Measurements from ENCODE around the gene DBNL. TPM values are rescaled to one million over a fixed set of nuclear protein-coding genes. Genes with fewer than 3 reads are reported as not detected.

Gene DBNL
- total and polyA plus RNA-seq, 2 of the 13 experiments (the other 11 are each of a cell fraction or from before 2014, with no cell fraction given): 20.8 to 35.1 TPM

DNA sequence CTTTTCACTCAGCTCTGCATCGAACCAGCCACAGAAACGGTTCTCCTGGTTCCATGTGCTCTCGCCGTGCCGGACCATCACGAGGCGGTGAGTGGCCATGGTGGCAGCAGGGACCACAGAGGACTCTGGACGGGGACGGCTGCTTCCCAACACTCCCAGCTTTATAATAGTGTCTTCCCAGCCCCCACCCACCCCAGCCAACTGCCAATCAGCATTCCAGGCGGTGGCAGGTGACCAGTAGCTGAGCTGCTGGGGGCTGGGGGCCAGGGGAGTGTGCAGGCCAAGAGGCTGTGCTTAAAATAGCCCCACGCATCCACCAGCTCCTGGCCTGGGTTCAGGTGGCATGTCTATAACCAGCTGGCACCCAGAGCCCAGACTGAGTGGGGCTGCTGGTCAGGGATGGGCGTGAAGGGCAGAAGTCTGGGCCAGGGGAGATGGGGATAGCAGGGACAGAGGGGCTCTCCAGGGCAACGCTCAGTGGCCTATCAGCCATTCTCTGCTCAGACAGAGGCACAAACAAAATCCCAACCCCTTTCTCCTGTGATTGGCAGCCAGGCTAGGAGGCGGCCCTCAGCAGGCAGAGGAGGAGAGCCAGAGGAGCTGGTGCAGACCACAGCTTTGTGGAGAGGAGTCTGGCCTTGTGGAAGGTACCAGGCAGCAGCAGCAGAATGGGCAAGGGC lies 21.1 kb downstream of the DBNL start, which contains the start of gene PGAM2 (continued):
- TF ChIP-seq, protein P1, sequence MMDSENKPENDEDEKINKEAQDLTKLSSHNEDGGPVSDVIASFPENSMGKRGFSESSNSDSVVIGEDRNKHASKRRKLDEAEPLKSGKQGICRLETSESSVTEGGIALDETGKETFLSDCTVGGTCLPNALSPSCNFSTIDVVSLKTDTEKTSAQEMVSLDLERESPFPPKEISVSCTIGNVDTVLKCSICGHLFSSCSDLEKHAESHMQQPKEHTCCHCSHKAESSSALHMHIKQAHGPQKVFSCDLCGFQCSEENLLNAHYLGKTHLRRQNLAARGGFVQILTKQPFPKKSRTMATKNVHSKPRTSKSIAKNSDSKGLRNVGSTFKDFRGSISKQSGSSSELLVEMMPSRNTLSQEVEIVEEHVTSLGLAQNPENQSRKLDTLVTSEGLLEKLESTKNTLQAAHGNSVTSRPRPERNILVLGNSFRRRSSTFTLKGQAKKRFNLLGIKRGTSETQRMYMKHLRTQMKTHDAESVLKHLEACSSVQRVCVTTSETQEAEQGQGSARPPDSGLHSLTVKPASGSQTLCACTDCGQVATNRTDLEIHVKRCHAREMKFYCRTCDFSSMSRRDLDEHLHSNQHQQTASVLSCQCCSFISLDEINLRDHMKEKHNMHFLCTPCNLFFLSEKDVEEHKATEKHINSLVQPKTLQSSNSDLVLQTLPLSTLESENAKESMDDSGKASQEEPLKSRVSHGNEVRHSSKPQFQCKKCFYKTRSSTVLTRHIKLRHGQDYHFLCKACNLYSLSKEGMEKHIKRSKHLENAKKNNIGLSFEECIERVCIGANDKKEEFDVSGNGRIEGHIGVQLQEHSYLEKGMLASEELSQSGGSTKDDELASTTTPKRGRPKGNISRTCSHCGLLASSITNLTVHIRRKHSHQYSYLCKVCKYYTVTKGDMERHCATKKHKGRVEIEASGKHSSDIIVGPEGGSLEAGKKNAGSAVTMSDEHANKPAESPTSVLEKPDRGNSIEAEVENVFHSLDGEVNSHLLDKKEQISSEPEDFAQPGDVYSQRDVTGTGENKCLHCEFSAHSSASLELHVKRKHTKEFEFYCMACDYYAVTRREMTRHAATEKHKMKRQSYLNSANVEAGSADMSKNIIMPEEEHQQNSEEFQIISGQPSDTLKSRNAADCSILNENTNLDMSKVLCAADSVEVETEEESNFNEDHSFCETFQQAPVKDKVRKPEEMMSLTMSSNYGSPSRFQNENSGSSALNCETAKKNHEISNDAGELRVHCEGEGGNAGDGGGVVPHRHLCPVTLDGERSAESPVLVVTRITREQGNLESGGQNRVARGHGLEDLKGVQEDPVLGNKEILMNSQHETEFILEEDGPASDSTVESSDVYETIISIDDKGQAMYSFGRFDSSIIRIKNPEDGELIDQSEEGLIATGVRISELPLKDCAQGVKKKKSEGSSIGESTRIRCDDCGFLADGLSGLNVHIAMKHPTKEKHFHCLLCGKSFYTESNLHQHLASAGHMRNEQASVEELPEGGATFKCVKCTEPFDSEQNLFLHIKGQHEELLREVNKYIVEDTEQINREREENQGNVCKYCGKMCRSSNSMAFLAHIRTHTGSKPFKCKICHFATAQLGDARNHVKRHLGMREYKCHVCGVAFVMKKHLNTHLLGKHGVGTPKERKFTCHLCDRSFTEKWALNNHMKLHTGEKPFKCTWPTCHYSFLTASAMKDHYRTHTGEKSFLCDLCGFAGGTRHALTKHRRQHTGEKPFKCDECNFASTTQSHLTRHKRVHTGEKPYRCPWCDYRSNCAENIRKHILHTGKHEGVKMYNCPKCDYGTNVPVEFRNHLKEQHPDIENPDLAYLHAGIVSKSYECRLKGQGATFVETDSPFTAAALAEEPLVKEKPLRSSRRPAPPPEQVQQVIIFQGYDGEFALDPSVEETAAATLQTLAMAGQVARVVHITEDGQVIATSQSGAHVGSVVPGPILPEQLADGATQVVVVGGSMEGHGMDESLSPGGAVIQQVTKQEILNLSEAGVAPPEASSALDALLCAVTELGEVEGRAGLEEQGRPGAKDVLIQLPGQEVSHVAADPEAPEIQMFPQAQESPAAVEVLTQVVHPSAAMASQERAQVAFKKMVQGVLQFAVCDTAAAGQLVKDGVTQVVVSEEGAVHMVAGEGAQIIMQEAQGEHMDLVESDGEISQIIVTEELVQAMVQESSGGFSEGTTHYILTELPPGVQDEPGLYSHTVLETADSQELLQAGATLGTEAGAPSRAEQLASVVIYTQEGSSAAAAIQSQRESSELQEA (CRISPR knock-in tag; IDR thresholded peaks at IDR 0.05; ENCODE audit: not compliant biosample characterization): no peak
- no peak for TF ChIP-seq JUND (CRISPR knock-in tag; IDR thresholded peaks at IDR 0.05)
- TF ChIP-seq POLR2A (IDR thresholded peaks at IDR 0.05; ENCODE audit: insufficient read depth in 1 of 2, low read depth in 2 of 2, low read length in 2 of 2): 0 out of 4 replicates have a peak, but pooled peaks of 1 of the 2 experiments have one; percentile 47
- TF ChIP-seq, protein P2, sequence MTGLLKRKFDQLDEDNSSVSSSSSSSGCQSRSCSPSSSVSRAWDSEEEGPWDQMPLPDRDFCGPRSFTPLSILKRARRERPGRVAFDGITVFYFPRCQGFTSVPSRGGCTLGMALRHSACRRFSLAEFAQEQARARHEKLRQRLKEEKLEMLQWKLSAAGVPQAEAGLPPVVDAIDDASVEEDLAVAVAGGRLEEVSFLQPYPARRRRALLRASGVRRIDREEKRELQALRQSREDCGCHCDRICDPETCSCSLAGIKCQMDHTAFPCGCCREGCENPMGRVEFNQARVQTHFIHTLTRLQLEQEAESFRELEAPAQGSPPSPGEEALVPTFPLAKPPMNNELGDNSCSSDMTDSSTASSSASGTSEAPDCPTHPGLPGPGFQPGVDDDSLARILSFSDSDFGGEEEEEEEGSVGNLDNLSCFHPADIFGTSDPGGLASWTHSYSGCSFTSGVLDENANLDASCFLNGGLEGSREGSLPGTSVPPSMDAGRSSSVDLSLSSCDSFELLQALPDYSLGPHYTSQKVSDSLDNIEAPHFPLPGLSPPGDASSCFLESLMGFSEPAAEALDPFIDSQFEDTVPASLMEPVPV (CRISPR knock-in tag; IDR thresholded peaks at IDR 0.05): 0 out of 2 replicates have a peak, but pooled peaks have one; percentile 39
- TF ChIP-seq AGO1 (IDR thresholded peaks at IDR 0.05; ENCODE audit: low read depth, low read length, poor library complexity, severe bottlenecking): peak; percentile 93
- peak; percentile 40; the same call in 1 of the 2 replicates for TF ChIP-seq ZSCAN21 (CRISPR knock-in tag; IDR thresholded peaks at IDR 0.05; ENCODE audit: borderline replicate concordance)
